Measurements from ENCODE around the gene PVALB. TPM values are rescaled to one million over a fixed set of nuclear protein-coding genes. Genes with fewer than 3 reads are reported as not detected.

The PVALB gene
- total and polyA plus RNA-seq, 5 donors from 2014 or later, result not detected

DNA sequence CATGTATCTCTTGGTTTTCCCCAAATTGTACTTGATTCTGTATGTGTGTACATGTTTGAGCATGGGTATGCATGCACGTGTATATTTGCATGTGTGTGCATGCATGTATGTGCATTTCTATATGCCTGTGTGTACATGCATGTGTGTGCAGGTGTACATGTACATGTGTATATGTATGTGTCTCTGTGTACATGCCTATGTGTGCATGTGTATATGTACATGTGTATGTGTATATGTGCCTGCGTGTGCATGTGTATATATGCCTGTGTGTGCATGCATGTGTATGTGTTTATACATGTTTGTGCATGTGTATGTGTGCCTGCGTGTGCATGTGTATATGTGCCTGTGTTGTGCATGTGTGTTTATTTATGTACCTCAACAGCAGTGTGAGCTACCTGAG lies 38.6 kb upstream of the PVALB start:
- no peak overlapping the region for H3K4me3 ChIP-seq (ENCODE audit: low read depth, low read length)
- no peaks in the 10 kb centered on the region for H3K27me3 ChIP-seq (ENCODE audit: control insufficient read depth, insufficient read depth, low read length)
- H3K27ac ChIP-seq (ENCODE audit: insufficient read depth, low read length, poor library complexity, severe bottlenecking), result no peak overlapping the region
- Mint-ChIP-seq H3K4me3 (peak overlapping the region in 1 of 4 donors; percentile 74), H3K4me1 (peaks cover 0 to 47% (median 32%) of the 10 kb centered on the region in 4 donors), H3K36me3 (no peaks in the 10 kb centered on the region), H3K27ac (no peak overlapping the region), H3K27me3 (peaks cover 12% of the 10 kb centered on the region), H3K9me3 (peaks cover 0 to 4% (median 0%) of the 10 kb centered on the region in 7 donors)
- no peak for DNase-seq
- no peaks in the 10 kb centered on the region for H3K36me3 ChIP-seq (ENCODE audit: control insufficient read depth, insufficient read depth, low read length)
- H3K4me1 ChIP-seq (ENCODE audit: control insufficient read depth, insufficient read depth, low read length, poor library complexity, severe bottlenecking), result peaks cover 16% of the 10 kb centered on the region
- H3K9me3 ChIP-seq (ENCODE audit: control insufficient read depth in 2 of 2, low read length in 2 of 2), result no peaks in the 10 kb centered on the region
- ATAC-seq (ENCODE audit: low read depth in 2 of 2), result no peak

DNA sequence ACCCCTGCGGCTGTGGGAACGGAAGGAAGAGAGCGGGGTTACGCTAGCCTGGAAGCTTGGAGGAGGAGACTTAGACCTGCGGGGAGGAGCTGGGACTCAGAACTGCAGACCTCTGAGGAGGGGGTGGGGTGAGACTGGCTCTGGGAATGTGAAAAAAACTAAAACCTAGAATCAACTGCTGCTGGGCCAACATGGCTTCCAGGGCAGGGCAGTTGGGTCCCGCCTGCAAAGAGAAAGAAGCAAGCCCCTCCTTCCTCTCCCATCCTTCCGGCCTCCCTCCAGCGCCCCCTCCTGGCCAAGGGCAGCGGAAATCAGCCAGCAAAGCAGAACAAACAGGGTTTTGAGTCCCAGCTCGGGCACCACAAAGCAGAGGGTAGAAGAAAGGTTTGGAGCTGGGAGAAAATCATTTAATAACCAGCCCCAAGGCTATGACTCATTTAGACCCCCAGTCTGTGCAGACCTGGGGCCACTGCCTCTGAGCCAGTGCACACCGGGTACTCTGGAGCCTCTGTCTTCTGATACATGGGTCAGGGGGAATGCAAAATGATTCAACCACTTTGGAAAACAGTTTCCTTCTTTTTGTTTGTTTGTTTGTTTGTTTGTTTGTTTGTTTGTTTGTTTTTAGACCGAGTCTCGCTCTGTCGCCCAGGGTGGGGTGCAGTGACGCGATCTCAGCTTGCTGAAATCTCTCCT lies 36.7 kb upstream of the PVALB start:
- Histone ChIP-seq H3K4me1 (ENCODE audit: control insufficient read depth, insufficient read depth, low read length, poor library complexity, severe bottlenecking) (peaks cover 15% of the 10 kb centered on the region), H3K27me3 (ENCODE audit: control insufficient read depth, insufficient read depth, low read length) (no peaks in the 10 kb centered on the region), H3K9me3 (ENCODE audit: control insufficient read depth in 2 of 2, low read length in 2 of 2) (no peaks in the 10 kb centered on the region), H3K4me3 (ENCODE audit: low read depth, low read length) (no peak overlapping the region), H3K36me3 (ENCODE audit: control insufficient read depth, insufficient read depth, low read length) (no peaks in the 10 kb centered on the region), H3K27ac (ENCODE audit: insufficient read depth, low read length, poor library complexity, severe bottlenecking) (peak overlapping the region; percentile 34)
- ATAC-seq (ENCODE audit: low read depth in 2 of 2) (peak; percentile 70 to 74), DNase-seq (peak; percentile 75 to 90 (median 85))
- Mint-ChIP-seq H3K27ac (peak overlapping the region; percentile 74 to 89 (median 76)), H3K4me3 (peak overlapping the region; percentile 4 to 83 (median 72)), H3K9me3 (peaks cover 0 to 4% (median 0%) of the 10 kb centered on the region in 7 donors), H3K27me3 (peaks cover 21% of the 10 kb centered on the region), H3K4me1 (peaks cover 0 to 33% (median 22%) of the 10 kb centered on the region in 4 donors), H3K36me3 (no peaks in the 10 kb centered on the region)

DNA sequence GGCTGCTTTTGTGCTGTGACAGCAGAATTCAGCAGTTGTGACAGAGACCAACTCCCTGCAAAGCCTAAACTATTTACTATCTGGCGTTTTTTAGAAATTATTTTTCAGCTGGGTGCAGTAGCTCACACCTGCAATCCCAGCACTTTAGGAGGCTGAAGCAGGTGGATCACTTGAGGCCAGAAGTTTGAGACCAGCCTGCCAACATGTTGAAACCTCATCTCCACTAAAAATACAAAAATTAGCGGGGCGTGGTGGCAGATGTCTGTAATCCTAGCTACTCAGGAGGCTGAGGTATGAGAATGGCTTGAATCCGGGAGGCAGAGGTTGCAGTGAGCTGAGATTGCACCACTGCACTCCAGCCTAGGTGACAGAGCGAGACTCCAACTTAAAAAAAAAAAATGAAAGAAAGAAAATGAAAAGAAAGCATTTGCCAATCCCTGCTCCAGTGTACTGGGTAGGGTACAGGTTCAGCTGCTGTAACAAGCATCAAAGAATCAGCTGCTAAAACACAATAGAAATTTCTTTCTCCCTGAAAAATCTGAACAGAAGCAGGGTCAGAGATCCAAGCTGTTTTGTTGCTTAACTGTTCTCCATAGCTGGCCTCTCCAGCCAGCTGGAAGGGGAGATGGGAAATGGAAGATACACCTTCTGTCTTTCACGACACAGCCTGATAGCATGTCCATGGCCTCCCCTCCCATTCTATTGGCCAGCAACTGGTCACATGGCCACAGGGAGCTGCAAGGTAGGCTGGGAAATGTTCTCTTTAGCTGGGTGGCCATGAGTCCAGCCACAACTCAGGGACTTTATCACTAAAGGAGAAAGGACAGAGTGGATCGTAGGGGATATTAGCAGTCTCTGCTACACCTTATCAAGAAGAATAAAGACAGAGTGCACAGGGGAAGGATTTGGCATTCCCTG lies 35.5 kb upstream of the PVALB start:
- ATAC-seq (ENCODE audit: low read depth in 2 of 2), result no peak
- H3K4me3 Mint-ChIP-seq, result no peak overlapping the region

DNA sequence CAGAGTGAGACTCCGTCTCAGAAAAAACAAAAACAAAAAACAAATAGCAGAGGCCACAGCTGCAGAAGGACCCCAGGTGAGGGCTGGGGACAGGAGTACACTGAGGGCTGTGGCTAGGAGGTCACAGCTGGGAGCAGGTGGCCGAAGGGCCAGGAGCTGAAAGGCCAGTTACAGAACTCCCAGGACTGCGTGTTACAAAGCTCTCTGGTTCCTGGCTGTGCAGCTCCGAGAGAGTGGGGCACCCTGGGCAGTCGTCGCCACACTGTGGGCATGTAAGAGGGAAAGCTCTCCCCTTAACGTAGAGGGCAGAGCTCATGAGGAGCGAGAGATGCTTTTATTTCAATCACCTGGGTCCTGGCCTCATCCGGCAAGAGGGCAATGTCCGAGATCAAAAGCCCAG lies 33.8 kb upstream of the PVALB start:
- H3K9me3 Mint-ChIP-seq, result peaks cover 0 to 4% (median 0%) of the 10 kb centered on the region in 7 donors
- peaks cover 0 to 21% (median 11%) of the 10 kb centered on the region in 4 donors for H3K4me1 Mint-ChIP-seq
- Histone ChIP-seq H3K4me1 (ENCODE audit: control insufficient read depth, insufficient read depth, low read length, poor library complexity, severe bottlenecking) (peaks cover 10% of the 10 kb centered on the region), H3K9me3 (ENCODE audit: control insufficient read depth in 2 of 2, low read length in 2 of 2) (no peaks in the 10 kb centered on the region), H3K4me3 (ENCODE audit: low read depth, low read length) (no peak overlapping the region), H3K36me3 (ENCODE audit: control insufficient read depth, insufficient read depth, low read length) (no peaks in the 10 kb centered on the region), H3K27me3 (ENCODE audit: control insufficient read depth, insufficient read depth, low read length) (peaks cover 5% of the 10 kb centered on the region), H3K27ac (ENCODE audit: insufficient read depth, low read length, poor library complexity, severe bottlenecking) (no peak overlapping the region)
- H3K27me3 Mint-ChIP-seq, result peaks cover 20% of the 10 kb centered on the region
- H3K4me3 Mint-ChIP-seq, result no peak overlapping the region
- no peak for ATAC-seq (ENCODE audit: low read depth in 2 of 2)
- H3K36me3 Mint-ChIP-seq, result no peaks in the 10 kb centered on the region
- no peak for DNase-seq
- no peak overlapping the region for H3K27ac Mint-ChIP-seq

More for the DNA sequence above, 35.5 kb upstream of the PVALB start:
- peaks cover 3% of the 10 kb centered on the region for H3K27me3 ChIP-seq (ENCODE audit: control insufficient read depth, insufficient read depth, low read length)
- H3K4me1 ChIP-seq (ENCODE audit: control insufficient read depth, insufficient read depth, low read length, poor library complexity, severe bottlenecking), result peaks cover 15% of the 10 kb centered on the region
- H3K4me1 Mint-ChIP-seq, result peaks cover 0 to 28% (median 19%) of the 10 kb centered on the region in 4 donors
- H3K27me3 Mint-ChIP-seq, result peaks cover 21% of the 10 kb centered on the region
- DNase-seq, result no peak
- H3K36me3 Mint-ChIP-seq, result no peaks in the 10 kb centered on the region
- no peaks in the 10 kb centered on the region for H3K36me3 ChIP-seq (ENCODE audit: control insufficient read depth, insufficient read depth, low read length)
- H3K27ac ChIP-seq (ENCODE audit: insufficient read depth, low read length, poor library complexity, severe bottlenecking), result no peak overlapping the region
- no peaks in the 10 kb centered on the region for H3K9me3 ChIP-seq (ENCODE audit: control insufficient read depth in 2 of 2, low read length in 2 of 2)
- peak overlapping the region in 1 of 3 donors; percentile 74 for H3K27ac Mint-ChIP-seq
- H3K4me3 ChIP-seq (ENCODE audit: low read depth, low read length), result no peak overlapping the region
- peaks cover 0 to 4% (median 0%) of the 10 kb centered on the region in 7 donors for H3K9me3 Mint-ChIP-seq

DNA sequence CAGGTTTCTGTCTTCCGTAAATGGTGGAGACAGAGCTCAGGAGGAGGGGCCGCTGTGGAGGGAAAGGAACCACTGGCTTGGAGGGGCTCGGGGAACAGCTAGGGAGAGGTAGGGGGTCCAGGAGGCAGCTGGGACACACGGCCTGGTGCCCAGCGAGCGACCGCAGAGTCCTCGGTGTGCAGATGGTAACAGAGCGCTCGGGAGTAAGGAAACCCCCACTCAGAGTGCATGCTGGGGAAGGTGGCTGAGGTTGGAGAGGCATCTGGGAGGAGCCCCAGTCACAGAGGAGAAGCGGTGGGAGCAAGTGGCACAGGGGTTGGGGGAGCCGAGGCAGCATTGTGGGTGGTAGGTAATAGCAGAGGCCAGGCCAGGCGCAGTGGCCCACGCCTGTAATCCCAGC lies 33.2 kb upstream of the PVALB start:
- Mint-ChIP-seq H3K27ac (no peak overlapping the region), H3K9me3 (peaks cover 0 to 4% (median 0%) of the 10 kb centered on the region in 7 donors), H3K4me1 (peaks cover 0 to 19% (median 11%) of the 10 kb centered on the region in 4 donors), H3K4me3 (peak overlapping the region in 1 of 4 donors; percentile 39), H3K36me3 (no peaks in the 10 kb centered on the region), H3K27me3 (peaks cover 26% of the 10 kb centered on the region)
- ATAC-seq (ENCODE audit: low read depth in 2 of 2) (no peak), DNase-seq (no peak)
- Histone ChIP-seq H3K4me3 (ENCODE audit: low read depth, low read length) (no peak overlapping the region), H3K27me3 (ENCODE audit: control insufficient read depth, insufficient read depth, low read length) (peaks cover 5% of the 10 kb centered on the region), H3K9me3 (ENCODE audit: control insufficient read depth in 2 of 2, low read length in 2 of 2) (no peaks in the 10 kb centered on the region), H3K36me3 (ENCODE audit: control insufficient read depth, insufficient read depth, low read length) (no peaks in the 10 kb centered on the region), H3K27ac (ENCODE audit: insufficient read depth, low read length, poor library complexity, severe bottlenecking) (no peak overlapping the region), H3K4me1 (ENCODE audit: control insufficient read depth, insufficient read depth, low read length, poor library complexity, severe bottlenecking) (peaks cover 10% of the 10 kb centered on the region)

DNA sequence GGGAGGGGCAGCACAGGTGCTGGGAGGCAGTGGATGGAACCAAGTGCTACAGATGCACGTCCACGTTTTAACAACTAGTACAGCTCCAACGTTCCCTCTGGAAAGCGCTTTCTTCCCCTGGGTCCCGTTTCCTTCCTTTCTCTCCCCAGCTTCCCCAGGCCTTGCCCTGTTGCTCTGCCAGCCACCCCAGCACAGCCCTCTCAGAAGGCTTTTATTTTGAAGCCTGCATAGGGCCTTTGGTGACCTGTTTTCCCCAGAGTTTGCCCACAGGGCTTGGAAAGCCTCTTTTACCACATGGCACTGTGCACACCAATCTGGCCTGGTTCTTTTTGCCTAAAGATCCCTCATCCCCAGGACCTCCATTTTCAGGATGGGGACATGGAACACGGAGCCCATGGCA lies 30.1 kb upstream of the PVALB start:
- no peak for ATAC-seq (ENCODE audit: low read depth in 2 of 2)
- no peaks in the 10 kb centered on the region for H3K36me3 ChIP-seq (ENCODE audit: control insufficient read depth, insufficient read depth, low read length)
- H3K4me3 ChIP-seq (ENCODE audit: low read depth, low read length), result no peak overlapping the region
- no peak overlapping the region for H3K4me3 Mint-ChIP-seq
- H3K36me3 Mint-ChIP-seq, result no peaks in the 10 kb centered on the region
- no peak overlapping the region for H3K27ac Mint-ChIP-seq
- H3K4me1 Mint-ChIP-seq, result peaks cover 0 to 5% (median 1%) of the 10 kb centered on the region in 4 donors
- H3K27ac ChIP-seq (ENCODE audit: insufficient read depth, low read length, poor library complexity, severe bottlenecking), result no peak overlapping the region
- peaks cover 8% of the 10 kb centered on the region for H3K27me3 ChIP-seq (ENCODE audit: control insufficient read depth, insufficient read depth, low read length)
- H3K4me1 ChIP-seq (ENCODE audit: control insufficient read depth, insufficient read depth, low read length, poor library complexity, severe bottlenecking), result no peaks in the 10 kb centered on the region
- DNase-seq, result no peak
- peaks cover 0 to 2% (median 0%) of the 10 kb centered on the region in 7 donors for H3K9me3 Mint-ChIP-seq
- H3K27me3 Mint-ChIP-seq, result peaks cover 38% of the 10 kb centered on the region
- no peaks in the 10 kb centered on the region for H3K9me3 ChIP-seq (ENCODE audit: control insufficient read depth in 2 of 2, low read length in 2 of 2)

DNA sequence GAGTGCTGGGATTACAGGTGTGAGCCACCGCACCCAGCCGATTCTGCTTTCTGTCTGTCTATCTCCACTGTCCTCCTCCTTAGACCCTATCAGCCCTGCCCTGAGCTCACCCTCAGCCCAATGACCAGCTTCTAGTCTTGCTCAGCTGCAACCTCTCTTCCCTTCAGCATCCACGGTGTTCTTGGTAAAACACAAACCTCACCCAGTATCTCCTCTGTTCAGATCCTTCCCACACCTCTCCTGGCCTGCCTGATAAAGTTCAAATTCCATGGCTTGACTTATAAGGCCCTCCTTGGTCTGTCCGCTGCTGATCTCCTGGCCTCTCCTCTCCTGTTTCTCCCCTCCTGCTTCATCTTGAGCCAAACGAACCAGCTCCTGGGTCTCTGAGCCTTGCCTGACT lies 29.4 kb upstream of the PVALB start:
- peaks cover 37% of the 10 kb centered on the region for H3K27me3 Mint-ChIP-seq
- DNase-seq, result no peak
- H3K36me3 Mint-ChIP-seq, result no peaks in the 10 kb centered on the region
- no peak overlapping the region for H3K27ac ChIP-seq (ENCODE audit: insufficient read depth, low read length, poor library complexity, severe bottlenecking)
- no peaks in the 10 kb centered on the region for H3K4me1 ChIP-seq (ENCODE audit: control insufficient read depth, insufficient read depth, low read length, poor library complexity, severe bottlenecking)
- H3K36me3 ChIP-seq (ENCODE audit: control insufficient read depth, insufficient read depth, low read length), result no peaks in the 10 kb centered on the region
- H3K9me3 Mint-ChIP-seq, result peaks cover 0 to 2% (median 0%) of the 10 kb centered on the region in 7 donors
- no peak for ATAC-seq (ENCODE audit: low read depth in 2 of 2)
- no peak overlapping the region for H3K4me3 ChIP-seq (ENCODE audit: low read depth, low read length)
- no peaks in the 10 kb centered on the region for H3K9me3 ChIP-seq (ENCODE audit: control insufficient read depth in 2 of 2, low read length in 2 of 2)
- no peak overlapping the region for H3K4me3 Mint-ChIP-seq
- peak overlapping the region in 1 of 3 donors; percentile 22 for H3K27ac Mint-ChIP-seq
- H3K27me3 ChIP-seq (ENCODE audit: control insufficient read depth, insufficient read depth, low read length), result peaks cover 8% of the 10 kb centered on the region
- H3K4me1 Mint-ChIP-seq, result peaks cover 0 to 4% (median 1%) of the 10 kb centered on the region in 4 donors
